HCT116 (cell line): ENCODE measurements around the gene RFWD3.

Experiments used
- CBX3 ChIP-seq: IDR thresholded peaks from 2 replicates; pipeline ENCODE4 v1.6.1; 2012; ENCODE audit warnings: low read depth
- CEBPB ChIP-seq: IDR thresholded peaks from 2 replicates; pipeline ENCODE4 v1.6.1; 2012; ENCODE audit warnings: low read depth
- EZH2 ChIP-seq: fragments of 200-600 bp; sonication (generic); IDR thresholded peaks from 2 replicates; pipeline ENCODE4 v1.6.1; 2017; ENCODE audit warnings: antibody characterized with exemption, mixed run types
- EZH2phosphoT487 ChIP-seq: fragments of 200-600 bp; IDR thresholded peaks from 2 replicates; pipeline ENCODE4 v1.6.1; 2018; ENCODE audit warnings: antibody characterized with exemption, borderline replicate concordance
- POLR2A ChIP-seq: IDR thresholded peaks from 2 replicates; pipeline ENCODE4 v1.7.0; 2011; ENCODE audit warnings: borderline replicate concordance; ENCODE audit not compliant: insufficient read depth, insufficient read length; ENCODE audit errors: extremely low read depth
- POLR2AphosphoS5 ChIP-seq: IDR thresholded peaks from 2 replicates; pipeline ENCODE4 v1.6.1; 2011; ENCODE audit warnings: mild to moderate bottlenecking, low read depth, low read length, moderate library complexity
- SIN3A ChIP-seq: IDR thresholded peaks from 2 replicates; pipeline ENCODE4 v1.6.1; 2012; ENCODE audit warnings: low read depth
- SP1 ChIP-seq: IDR thresholded peaks from 2 replicates; pipeline ENCODE4 v1.6.1; 2012; ENCODE audit warnings: low read depth
- ZNF274 ChIP-seq: fragments of 200-500 bp; sonication (Bioruptor generic); IDR thresholded peaks from 2 replicates; pipeline ENCODE4 v1.6.1; 2014; ENCODE audit warnings: mild to moderate bottlenecking, low read depth, low read length, inconsistent platforms
- TF ChIP-seq, protein P1 (sequence below), 3 experiments: fragments of 200-600 bp in 1 of 3; sonication (generic) in 1 of 3; IDR thresholded peaks in 2 of 3; conservative IDR thresholded peaks in 1 of 3; 2 replicates each; pipeline ENCODE4 v1.5.1; 2012 to 2017; ENCODE audit warnings: low read depth in 2 of 3, low read length in 2 of 3, antibody characterized with exemption in 1 of 3, borderline replicate concordance in 1 of 3, control low read depth in 1 of 3, mild to moderate bottlenecking in 1 of 3, mixed read lengths in 1 of 3, mixed run types in 1 of 3, moderate library complexity in 1 of 3; ENCODE audit not compliant: insufficient read depth in 1 of 3
- TF ChIP-seq, protein P2 (sequence below): IDR thresholded peaks from 2 replicates; pipeline ENCODE4 v1.6.1; 2012
- TF ChIP-seq, protein P3 (sequence below): IDR thresholded peaks from 2 replicates; pipeline ENCODE4 v1.6.1; 2012
- TF ChIP-seq, protein P4 (sequence below): IDR thresholded peaks from 2 replicates; pipeline ENCODE4 v1.6.1; 2012; ENCODE audit warnings: low read depth

DNA sequence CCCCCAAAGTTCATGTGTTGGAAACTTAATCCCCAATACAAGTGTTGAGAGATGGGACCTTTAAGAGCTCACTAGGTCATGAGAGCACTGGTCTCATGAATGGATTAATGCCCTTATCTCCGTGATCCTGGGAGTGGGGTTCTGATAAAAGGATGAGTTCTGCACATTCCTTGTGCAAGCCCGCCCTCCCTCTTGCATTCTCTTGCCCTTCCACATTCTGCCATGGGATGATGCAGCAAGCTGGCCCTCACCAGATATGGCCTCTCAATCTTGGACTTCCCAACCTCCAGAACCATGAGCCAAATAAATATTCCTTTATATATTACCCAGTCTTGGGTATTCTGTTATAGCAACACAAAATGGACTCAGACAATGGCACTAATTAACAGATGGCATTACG is 73.8 kb downstream of the RFWD3 start:
- TF ChIP-seq, protein P1, sequence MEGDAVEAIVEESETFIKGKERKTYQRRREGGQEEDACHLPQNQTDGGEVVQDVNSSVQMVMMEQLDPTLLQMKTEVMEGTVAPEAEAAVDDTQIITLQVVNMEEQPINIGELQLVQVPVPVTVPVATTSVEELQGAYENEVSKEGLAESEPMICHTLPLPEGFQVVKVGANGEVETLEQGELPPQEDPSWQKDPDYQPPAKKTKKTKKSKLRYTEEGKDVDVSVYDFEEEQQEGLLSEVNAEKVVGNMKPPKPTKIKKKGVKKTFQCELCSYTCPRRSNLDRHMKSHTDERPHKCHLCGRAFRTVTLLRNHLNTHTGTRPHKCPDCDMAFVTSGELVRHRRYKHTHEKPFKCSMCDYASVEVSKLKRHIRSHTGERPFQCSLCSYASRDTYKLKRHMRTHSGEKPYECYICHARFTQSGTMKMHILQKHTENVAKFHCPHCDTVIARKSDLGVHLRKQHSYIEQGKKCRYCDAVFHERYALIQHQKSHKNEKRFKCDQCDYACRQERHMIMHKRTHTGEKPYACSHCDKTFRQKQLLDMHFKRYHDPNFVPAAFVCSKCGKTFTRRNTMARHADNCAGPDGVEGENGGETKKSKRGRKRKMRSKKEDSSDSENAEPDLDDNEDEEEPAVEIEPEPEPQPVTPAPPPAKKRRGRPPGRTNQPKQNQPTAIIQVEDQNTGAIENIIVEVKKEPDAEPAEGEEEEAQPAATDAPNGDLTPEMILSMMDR (IDR thresholded peaks at IDR 0.05 in 2 of 3, conservative IDR thresholded peaks at IDR 0.05 in 1 of 3; ENCODE audit: borderline replicate concordance in 1 of 3, insufficient read depth in 1 of 3, low read depth in 2 of 3, low read length in 2 of 3), result no peak
- TF ChIP-seq, protein P2, sequence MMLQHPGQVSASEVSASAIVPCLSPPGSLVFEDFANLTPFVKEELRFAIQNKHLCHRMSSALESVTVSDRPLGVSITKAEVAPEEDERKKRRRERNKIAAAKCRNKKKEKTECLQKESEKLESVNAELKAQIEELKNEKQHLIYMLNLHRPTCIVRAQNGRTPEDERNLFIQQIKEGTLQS, result no peak
- TF ChIP-seq, protein P3, sequence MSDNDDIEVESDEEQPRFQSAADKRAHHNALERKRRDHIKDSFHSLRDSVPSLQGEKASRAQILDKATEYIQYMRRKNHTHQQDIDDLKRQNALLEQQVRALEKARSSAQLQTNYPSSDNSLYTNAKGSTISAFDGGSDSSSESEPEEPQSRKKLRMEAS, result no peak
- no peak for TF ChIP-seq POLR2A
- TF ChIP-seq SP1, result no peak
- no peak for TF ChIP-seq EZH2
- no peak for TF ChIP-seq POLR2AphosphoS5
- TF ChIP-seq CEBPB, result no peak
- TF ChIP-seq SIN3A, result no peak
- TF ChIP-seq CBX3, result no peak
- no peak for TF ChIP-seq ZNF274
- TF ChIP-seq, protein P4, sequence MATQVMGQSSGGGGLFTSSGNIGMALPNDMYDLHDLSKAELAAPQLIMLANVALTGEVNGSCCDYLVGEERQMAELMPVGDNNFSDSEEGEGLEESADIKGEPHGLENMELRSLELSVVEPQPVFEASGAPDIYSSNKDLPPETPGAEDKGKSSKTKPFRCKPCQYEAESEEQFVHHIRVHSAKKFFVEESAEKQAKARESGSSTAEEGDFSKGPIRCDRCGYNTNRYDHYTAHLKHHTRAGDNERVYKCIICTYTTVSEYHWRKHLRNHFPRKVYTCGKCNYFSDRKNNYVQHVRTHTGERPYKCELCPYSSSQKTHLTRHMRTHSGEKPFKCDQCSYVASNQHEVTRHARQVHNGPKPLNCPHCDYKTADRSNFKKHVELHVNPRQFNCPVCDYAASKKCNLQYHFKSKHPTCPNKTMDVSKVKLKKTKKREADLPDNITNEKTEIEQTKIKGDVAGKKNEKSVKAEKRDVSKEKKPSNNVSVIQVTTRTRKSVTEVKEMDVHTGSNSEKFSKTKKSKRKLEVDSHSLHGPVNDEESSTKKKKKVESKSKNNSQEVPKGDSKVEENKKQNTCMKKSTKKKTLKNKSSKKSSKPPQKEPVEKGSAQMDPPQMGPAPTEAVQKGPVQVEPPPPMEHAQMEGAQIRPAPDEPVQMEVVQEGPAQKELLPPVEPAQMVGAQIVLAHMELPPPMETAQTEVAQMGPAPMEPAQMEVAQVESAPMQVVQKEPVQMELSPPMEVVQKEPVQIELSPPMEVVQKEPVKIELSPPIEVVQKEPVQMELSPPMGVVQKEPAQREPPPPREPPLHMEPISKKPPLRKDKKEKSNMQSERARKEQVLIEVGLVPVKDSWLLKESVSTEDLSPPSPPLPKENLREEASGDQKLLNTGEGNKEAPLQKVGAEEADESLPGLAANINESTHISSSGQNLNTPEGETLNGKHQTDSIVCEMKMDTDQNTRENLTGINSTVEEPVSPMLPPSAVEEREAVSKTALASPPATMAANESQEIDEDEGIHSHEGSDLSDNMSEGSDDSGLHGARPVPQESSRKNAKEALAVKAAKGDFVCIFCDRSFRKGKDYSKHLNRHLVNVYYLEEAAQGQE, result no peak
- no peak for TF ChIP-seq EZH2phosphoT487
